ENCODE data around the gene IDH3G.

The IDH3G gene

DNA sequence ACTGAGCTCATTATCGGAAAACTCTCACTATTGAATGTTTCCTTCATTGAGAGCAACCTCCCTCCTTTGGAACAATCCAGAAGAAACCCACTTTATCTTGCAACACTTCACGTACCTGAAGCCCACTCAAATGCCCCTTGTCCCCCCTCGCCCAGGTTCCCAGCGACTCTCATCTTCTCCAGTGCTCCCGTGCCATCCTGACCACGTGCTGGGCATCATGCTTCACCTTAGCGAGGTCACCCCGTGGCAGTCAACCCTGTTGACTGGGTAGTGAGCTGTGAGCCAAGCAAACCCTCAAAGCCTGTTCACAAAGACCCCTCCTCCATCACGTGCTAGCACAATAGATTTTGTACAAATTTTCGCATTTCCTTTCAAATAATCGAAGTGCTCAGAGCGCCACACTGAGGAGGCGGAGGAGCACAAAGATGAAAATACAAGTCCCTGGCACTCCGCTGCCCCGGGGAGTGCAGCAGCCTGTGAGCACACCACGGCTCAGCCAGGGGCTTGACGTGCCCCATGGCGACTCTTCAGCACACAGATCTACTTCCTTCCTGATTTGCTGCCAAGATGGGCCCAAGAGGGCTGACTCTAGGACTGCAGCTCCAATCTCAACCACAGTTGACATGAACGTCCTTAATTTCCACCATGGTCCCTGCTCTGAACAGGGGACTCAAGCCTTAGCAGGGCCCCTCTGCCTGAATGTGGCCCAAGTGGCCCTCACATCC, 20.6 kb upstream of the IDH3G start:
- no peak for DNase-seq

DNA sequence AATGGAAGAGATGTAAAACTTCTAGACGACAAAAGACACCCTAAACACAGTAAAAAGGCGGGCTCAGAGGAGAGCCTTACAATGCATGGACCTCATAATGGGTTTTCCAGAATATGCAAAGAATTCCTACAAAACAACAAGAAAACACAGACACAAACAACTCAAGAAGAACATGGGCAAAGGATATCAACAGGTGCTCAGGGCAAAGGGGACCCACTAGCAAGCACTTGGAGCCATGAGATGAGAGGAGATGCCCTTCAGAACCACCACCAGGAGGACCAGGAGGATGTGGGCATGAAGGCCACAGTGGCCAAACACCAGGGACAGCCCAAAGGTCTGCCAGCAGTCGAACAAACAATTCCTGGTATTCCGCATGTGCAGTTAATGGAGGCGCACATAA, 19.0 kb upstream of the IDH3G start:
- no peak for DNase-seq

DNA sequence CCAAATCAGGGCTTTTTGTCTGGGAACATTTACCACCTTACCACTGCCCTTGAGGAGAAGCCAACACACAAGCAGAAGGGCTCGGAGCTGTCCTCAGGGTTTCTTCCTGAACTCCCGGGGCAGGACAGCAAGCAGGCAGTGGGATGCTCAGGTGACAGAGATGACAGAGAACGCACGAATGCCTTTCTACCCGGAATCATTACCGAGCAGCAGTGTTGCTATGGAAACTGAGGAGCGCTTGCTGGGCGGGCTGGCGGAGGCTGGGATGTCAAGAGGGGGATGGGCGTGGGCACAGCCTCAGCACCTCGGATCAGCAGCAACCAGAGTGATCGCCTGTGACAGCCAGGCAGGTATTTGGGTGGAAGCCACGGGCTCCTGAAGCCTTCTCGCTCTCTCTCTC, 18.0 kb upstream of the IDH3G start:
- no peak for DNase-seq

DNA sequence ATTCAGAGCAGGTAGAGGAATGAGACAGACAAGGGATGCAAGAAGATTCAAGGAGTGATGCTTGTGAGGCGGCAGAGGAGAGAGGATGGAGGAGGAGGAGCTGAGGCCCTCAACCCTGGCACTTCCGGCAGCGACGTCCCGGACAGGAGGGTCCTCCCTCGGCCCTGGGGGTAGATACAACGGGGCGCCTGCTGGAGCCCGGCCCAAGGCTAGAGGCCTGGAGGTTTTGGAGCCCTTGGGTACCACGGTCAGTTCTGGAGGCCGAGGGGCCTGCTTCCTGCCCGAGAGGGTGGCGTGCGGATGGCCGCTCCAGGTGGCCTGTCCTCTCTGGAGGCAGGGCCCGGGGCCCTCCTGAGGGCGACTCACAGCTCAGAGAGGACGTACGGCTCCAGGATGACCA, 13.8 kb upstream of the IDH3G start:
- DNase-seq: no peak

DNA sequence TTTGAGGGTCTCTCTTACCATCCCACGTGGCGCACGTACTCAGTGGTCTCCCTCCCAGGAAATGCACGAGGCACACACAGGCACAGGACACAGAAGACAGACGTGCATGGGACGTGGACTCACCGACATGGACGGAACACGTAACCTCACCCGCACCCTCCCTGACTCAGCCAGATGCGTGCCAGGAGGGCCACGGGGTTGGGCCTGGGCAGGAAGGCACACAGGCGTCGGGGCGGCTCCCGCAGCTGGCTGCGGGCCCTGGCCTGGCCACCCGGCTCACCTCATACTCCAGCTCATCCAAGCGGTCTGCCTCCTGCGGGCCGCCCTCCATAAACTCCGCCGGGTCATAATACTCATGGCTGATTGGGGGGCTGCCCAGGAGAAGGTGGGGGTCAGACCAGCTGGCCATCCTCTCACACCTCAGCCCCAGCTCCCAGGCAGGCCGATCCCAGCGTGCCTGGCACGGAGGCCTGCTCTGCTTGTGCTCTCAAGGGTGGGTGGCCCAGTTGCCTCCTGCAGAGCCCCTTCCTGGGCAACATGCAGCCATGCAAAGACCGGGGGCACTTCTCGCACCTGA, 12.9 kb upstream of the IDH3G start:
- no peak for DNase-seq

DNA sequence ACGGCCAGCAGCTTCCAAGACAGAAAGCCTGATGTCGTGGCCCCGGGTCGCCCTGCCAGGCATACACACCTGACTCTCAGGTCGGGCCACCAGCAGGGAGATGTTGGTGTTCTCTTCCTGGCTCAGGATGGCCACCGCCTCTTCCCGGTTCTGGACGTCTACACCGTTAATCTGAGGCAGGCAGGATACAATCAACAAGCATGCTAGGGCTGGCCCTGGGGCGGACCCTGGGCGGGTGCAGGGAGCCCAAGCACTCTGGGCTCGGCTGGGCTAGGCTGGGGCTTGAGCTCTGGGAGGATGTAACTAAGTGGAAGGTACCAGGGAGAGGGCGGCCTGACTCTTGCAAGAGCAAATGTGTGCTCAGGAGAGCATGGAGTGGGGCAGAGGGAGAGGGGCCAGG, 11.3 kb upstream of the IDH3G start:
- no peak for DNase-seq

DNA sequence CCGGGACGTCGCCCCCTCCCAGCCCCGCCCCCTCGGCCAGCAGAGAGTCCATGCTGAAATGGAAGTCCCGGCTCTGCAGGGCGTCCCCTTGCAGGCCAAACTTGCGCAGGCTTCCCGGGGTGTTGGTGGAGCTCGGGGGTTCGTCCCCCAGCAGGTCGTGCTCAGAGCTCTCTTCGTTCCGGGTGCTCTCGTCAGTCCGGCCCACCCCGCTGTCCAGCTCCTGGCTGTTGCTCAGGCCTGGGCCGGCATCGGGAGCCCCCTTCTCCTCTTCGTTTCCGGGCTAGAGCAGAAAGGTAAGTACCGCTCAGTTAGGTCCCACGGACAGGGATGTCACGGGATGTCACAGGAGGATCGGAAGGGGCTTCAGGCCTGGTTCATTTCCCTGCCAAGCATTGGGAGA, 10.4 kb upstream of the IDH3G start:
- no peak for DNase-seq

DNA sequence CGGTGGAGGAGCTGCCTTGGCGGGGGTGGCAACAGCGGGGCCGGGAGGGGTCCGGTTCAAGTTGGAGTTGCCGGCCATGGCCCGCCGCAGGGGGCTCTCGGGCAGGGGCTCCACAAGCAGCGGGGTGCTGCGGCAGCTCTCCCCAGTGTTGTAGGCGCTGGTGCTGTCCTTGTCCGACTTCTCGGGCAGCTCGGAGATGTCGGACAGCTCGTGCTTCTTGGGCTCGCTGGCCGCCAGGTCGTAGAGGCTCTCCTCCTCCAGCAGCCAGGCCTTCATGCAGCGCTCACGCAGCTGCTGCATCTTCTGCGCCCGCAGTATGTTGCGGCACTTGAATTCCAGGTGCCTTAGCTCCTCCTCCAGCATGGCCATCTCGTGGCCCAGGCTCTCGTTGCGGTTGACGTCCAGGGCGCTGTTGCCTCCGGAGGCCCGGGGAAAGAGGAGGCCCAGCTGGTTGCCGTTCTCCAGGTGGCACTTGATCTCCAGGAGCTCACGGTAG, 10.0 kb upstream of the IDH3G start:
- no peak for DNase-seq

DNA sequence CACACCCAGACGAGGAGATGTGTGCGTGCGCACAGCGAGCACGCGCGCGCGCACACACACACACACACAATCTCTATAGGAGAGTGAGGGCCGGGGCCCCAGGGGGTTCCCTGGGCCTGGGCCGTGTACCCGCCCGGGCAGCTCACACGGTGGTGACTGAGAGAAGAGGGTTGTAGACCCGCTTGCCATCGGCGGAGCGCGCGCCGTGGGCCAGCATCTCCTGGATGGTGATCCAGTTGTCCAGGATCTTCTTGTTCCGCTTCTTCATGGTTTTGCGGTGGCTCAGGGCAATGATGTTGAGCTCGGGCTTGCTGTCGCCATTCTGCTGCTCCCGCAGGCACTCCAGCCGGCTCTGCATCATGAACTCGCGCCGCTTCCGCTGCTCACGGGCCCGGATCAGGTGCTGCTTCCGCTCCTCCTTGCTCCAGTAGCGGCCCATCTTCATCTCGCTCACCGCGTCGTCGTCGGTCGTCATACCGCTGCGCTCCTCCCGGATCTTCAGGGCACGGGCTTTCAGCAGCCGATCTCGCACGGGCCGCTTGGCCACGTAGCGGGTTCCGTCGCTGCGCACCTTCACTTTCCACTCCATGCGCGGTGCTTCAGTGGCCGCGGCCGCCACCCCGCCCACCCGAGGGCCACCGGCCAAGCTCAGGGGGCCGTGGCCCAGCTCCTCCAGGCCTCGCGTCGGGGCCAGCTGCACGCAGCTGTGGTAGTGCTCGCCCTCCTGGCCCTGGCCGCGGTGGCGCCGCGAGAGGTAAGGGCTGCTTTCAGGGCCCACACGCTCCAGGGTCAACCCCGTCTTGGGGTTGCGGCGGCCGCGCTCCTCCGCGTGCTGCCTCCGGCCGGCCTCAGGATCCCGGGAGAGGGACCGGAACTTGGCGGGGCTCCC, 9.3 kb upstream of the IDH3G start:
- no peak for DNase-seq

DNA sequence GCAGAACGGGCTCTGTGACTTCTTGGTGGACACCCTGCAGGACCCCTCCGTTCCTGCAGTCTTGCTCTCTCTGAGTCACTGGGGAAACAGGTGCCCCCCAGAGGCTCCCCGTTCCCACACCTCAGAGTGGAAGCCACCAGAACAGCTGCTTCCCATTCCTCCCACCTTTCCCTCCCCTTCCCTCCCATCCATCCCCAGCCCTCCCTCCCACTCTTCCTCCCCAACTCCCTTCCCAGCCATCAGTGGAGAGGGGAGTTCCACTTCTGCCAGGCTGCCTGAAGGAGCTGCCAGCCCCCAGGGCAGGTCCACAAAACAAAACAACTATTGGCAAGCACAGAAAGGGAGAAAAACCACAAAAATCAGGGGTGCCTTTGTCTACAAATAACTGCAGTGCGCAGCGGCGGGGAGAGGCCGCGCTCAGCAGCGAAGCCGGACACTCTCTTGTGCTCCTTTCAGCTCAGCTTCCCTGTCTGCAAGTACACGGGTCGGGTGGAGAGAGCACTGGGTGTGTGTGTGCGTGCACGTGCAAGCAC, 8.4 kb upstream of the IDH3G start:
- DNase-seq: no peak

DNA sequence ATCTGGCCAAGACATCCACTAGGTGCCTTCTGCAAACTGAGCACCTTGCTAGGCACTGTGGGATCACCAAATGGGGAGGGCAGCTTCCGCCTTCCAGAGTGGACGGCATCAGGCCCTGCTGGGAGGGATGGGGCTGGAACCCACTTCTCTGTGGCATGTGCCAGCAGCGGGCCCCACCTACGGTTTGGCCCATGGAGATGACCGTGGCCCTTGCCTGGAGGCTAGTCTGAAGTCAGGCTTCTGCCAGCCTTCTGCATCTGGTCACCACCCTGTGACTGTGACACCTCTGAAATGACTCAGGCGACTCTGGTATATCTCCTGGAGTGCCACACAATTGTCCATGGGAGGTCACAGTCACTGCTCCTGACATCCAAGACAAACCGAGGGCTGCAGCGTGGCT, 7.5 kb upstream of the IDH3G start:
- DNase-seq: no peak

DNA sequence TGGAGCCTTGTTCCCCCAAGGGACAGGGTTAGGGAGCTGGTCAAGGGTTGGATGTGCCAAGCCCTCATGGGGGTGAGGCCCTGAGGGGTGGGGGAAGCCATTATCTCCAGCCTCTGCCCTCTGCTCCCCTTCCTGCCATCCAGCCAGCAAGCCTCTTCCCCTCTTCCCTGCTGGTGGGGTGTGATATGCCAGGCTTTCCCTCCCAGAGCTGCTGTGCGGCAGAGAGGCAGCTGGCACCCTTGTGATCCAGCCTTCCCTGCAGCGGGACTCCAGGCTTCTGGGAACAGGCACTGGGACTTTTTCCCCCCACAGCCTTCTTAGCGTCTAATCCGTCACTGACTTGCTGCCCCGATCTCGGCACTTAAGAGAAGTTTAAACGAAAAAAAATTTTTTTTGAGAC, 6.6 kb upstream of the IDH3G start:
- no peak for DNase-seq

DNA sequence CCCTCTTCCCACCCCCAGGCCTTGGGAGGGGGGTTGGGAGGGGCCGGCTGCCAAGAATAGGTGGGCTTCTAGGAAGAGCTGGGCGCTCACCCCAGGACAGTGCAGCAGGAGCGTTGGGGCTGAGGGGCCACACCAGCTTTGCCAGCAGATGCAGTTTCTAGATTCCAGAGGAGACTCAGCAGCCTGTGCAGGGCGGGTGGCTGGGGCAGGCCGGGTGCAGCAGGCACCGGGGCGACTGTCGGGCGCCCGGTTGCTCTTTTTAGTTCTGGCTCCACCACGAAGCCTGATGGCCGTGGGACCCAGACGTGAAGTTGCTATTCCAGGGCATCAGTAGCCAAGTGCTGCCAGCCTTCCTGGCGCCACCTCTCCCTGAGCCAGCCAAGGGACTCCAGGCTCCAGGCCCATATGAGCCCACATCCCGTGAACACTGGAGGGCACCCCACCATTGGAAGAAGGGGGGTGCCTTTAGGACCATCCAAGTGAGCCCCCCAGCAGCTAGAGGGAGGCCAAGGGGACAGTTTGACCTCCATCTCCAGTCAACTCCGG, 6.1 kb upstream of the IDH3G start:
- DNase-seq: no peak

DNA sequence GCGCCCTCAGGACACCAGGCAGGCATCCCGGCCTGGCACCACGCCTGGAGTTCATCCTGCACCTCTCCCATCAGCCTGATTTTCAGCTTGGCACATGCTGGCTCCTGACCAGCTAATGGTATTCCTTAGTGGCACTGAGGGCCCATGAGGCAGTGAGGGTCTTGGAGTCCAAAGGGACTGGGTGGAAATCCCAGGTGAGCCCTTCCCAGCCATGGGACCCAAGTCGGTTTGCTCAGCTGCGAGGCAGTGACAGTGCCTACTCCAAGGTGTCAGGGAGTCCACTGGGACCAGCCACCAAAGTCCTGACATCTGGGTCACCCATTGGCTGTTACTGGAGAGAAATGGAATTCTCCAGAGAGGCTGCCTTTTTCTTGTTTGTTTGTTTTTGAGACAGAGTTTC, 5.2 kb upstream of the IDH3G start:
- no peak for DNase-seq

DNA sequence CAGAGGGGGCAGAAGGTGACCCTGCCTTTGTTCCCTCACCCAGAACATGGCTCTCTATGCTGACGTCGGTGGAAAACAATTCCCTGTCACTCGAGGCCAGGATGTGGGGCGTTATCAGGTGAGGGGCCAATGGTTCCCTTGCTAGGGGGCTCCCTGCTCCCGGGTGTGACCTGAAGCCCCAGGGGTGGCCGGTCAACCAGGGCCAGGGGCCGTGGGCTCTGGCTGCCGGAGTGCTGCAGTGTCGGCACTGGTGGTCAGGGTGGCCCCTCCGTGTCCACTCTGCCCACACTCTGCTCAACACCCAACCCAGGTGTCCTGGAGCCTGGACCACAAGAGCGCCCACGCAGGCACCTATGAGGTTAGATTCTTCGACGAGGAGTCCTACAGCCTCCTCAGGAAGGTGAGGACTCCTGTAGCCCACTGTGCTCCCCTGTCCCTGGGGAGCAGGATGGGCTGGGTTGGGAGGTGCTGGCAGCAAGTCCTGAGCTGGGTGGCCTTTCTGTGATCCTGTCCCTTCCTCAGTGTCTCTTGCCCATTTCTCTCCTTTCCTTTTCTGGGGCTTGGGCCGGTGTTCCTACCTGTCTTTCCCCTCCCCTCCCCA, 3.3 kb upstream of the IDH3G start:
- DNase-seq: no peak

DNA sequence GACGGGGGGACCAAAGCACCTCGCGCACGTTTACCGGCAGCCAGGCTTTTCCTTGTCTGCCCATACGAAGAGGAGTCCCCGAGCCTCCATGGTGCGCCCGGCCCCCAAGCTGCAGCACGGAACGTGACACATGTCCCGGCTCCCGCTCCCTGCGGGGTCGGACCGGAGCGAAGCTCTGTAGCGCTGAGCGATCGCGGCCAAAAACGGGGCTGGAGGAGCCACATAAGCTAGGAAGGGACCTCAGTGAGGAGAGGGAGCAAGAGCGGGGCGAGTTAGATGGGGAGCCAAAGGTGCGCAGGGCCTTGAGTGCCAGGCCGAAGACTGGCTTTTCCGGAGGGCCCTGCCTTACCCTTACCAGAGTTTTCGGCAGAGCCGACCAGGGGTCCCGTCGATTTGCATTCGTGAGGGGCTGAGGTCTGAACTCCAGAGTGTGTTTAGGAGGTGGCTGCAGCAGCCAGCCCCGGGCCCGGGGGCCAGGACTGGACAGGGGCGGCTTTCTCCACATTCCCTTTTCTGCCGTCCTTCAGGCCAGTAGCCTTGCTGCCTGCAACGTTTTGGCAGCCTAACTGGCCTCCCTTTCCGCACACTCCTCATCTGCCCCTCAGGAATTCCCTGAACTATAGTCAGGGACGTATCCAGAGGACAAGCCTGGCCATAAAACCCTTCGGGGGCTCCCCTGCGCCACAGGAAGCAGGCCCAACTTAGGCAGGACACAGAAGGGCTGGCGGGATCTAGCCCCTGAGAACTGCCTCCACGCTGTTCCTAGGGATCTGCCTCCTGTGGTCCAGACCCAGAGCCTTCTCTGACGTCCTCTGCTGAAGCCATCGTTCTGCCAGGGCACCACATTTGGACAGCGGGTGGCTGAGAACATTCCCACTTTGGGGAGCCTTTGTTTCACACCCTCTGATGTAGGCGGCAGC, 982 bp upstream of the IDH3G start:
- no peak for DNase-seq

DNA sequence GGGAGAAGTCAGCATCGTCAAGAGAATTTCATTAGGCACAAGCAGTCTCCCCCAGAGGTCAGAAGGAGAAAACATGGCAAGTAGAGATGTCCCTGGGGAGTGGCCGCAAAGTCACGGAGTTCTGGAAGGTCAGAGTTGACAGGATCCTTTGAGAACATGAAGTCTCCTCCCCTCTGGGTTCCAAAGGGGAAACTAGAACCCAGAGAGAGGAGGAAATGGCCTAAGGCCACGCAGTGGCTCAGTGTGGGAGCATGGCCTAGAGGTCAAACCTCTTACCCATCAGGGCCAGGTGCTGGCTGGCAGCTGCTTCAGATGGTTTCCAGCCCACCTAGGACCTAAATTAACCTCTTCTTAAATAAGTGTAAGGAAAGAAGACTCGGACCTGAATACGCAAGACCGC, 884 bp downstream of the IDH3G start:
- no peak for DNase-seq

DNA sequence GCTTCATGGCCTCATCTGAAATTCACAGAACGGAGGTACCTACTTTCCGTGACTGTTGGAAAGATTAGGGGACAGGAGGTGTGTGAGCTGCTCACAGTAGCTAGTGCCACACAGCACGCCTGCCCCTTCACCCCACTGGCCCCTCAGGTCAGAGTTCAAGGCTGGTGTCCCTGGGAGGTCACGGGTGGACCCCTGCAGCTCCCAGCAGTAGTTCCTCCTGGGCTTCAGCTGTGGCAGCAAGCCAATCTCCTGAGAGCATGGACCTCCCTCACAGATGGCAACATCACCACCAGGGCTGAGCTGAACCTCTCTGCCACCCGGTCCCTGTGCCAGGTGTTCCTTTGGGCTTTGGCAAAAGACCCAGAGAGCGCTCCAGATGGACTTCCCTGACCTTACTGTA, 1.8 kb downstream of the IDH3G start:
- DNase-seq: no peak

DNA sequence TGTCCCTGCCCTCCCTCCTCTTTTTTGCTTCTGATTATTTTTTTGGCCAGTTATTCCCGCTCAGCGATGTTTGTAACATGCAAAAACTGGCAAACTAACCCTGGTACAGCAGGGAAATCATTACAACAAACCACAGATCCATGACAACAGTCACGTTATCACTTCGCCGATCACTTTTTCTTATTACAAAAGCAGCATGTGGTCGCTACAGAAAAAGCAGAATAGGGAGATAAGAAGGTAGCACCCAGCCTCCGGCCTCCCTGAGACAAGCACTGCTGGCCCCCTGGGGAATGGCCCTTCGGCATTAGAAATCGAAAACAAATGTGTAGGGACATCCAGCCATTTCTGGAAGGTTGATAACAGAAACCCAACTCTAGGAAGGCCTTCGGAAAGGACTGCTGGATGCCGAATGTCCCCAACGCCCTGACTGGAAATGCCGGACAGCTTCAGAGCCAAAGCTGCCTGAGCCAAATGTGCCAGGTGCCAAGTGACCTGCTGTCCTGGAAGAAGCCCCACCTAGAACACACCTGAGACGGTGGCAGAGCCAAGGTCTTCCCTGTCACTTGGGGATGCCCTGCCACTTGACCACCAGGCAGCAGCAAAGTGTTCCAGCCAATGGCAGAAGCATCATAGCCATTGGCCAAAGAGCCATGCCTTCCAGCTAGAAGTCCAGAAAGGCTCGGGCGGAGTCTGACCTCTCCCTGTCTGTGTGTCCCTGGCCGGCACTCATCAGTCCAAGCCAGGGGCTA, 2.9 kb downstream of the IDH3G start:
- DNase-seq: no peak

DNA sequence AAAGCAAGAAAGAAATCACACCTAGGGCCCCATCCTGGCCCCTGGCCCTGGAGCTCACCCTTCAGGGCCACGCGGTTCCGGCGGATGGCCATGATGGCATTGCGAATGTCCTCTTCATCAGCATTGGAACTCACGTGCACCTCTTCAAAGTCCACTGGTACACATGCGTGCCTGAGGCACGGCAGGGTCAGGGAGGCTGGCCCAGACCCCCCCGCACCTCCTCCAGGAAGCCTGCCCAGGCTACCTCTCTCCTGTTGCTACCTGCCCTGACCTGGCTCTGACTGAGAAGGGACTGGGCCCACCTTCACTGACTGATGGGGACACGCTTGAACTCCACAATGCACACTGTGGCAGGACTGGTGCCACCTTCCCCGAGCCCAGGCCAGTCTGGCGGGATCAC, 4.5 kb downstream of the IDH3G start:
- DNase-seq: no peak

DNA sequence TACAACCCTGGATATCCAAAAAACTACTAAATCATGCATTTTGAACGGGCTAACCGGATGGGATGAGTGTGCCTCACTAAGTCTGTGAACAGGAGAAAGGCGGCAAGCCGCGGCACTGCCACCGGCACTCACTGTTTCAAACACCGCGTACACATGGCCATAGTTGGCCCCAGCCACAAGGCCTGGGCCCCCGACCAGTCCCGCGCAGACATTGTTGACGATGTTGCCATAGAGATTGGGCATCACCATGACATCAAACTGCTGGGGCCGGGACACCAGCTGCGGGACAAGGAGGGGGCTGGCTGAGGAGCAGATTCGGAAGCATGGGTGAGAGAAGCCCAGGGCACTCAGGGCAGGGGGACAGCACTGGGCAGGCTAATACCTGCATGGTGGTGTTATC, 7.5 kb downstream of the IDH3G start:
- DNase-seq: no peak
